ENCODE data around the gene NUP210.
A peak's percentile ranks its signal among the peaks of the same experiment; 100 is the strongest.
"Not testable (repeated sequence)": the region's sequence is repeated elsewhere in the genome, so short reads cannot be mapped to it uniquely, and the experiment has no call there.

The NUP210 gene

GRCh38 chr3:13420045-13420830 lies at the start of gene NUP210:
Gene NUP210, minus strand, starts transcription at chr3:13420322. Its CDS starts 96 bp downstream, at chr3:13420226.
- DNase-seq (ENCODE audit: low read depth): no peak

- DNase-seq (ENCODE audit: low read depth): no peak
Measured at GRCh38 chr3:13466781-13467180, 46.7 kb upstream of the NUP210 start.

- DNase-seq (ENCODE audit: low read depth): no peak
Measured at GRCh38 chr3:13465236-13465873, 45.2 kb upstream of the NUP210 start.

GRCh38 chr3:13463618-13464400 lies 43.7 kb upstream of the NUP210 start:
- no peak for DNase-seq (ENCODE audit: low read depth)

GRCh38 chr3:13462822-13463221 lies 42.7 kb upstream of the NUP210 start:
- no peak for DNase-seq (ENCODE audit: low read depth)

- DNase-seq (ENCODE audit: low read depth): peak; percentile 8
Measured at GRCh38 chr3:13462125-13462629, 42.1 kb upstream of the NUP210 start.

GRCh38 chr3:13461169-13462124 lies 41.3 kb upstream of the NUP210 start:
- DNase-seq (ENCODE audit: low read depth): peak; percentile 32

GRCh38 chr3:13460341-13460736 lies 40.2 kb upstream of the NUP210 start:
- DNase-seq (ENCODE audit: low read depth): no peak

- DNase-seq (ENCODE audit: low read depth): no peak
Measured at GRCh38 chr3:13459605-13460340, 39.7 kb upstream of the NUP210 start.

GRCh38 chr3:13457593-13457992 lies 37.5 kb upstream of the NUP210 start:
- DNase-seq (ENCODE audit: low read depth): peak; percentile 10

- no peak for DNase-seq (ENCODE audit: low read depth)
Measured at GRCh38 chr3:13455644-13456043, 35.5 kb upstream of the NUP210 start.

GRCh38 chr3:13452490-13453335 lies 32.6 kb upstream of the NUP210 start:
- DNase-seq (ENCODE audit: low read depth): peak; percentile 43

GRCh38 chr3:13451301-13451673 lies 31.2 kb upstream of the NUP210 start:
- peak; percentile 40 for DNase-seq (ENCODE audit: low read depth)

GRCh38 chr3:13442882-13443281 lies 22.8 kb upstream of the NUP210 start:
- not testable (repeated sequence) for DNase-seq (ENCODE audit: low read depth)

GRCh38 chr3:13440204-13440817 lies 20.2 kb upstream of the NUP210 start:
- DNase-seq (ENCODE audit: low read depth): no peak

- DNase-seq (ENCODE audit: low read depth): not testable (repeated sequence)
Measured at GRCh38 chr3:13436213-13436612, 16.1 kb upstream of the NUP210 start.

GRCh38 chr3:13433912-13434311 lies 13.8 kb upstream of the NUP210 start:
- no peak for DNase-seq (ENCODE audit: low read depth)

GRCh38 chr3:13432093-13432492 lies 12.0 kb upstream of the NUP210 start:
- no peak for DNase-seq (ENCODE audit: low read depth)

- not testable (repeated sequence) for DNase-seq (ENCODE audit: low read depth)
Measured at GRCh38 chr3:13430411-13430875, 10.3 kb upstream of the NUP210 start.
